ENCODE data around the gene RNF5.

DNA sequence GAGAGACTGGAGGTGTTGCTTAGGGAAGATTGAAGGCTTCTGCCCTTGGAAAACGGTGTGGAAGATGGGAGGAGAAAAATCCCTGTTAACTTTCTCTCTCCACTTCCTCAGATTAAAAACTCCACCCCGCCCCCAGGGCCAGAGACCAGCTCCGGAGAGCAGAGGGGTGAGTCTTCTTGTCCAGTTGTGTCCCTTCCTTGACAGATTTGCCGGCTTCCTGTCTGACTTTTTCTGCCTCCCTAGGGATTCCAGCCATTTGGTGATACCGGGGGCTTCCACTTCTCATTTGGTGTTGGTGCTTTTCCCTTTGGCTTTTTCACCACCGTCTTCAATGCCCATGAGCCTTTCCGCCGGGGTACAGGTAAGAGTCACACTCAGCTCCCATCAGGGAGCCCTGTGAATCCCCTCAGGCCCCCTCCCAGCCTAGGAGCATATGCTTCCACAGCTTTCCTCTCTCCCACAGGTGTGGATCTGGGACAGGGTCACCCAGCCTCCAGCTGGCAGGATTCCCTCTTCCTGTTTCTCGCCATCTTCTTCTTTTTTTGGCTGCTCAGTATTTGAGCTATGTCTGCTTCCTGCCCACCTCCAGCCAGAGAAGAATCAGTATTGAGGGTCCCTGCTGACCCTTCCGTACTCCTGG is 1.7 kb downstream of the RNF5 start:
- TF ChIP-seq POLR2A (IDR thresholded peaks at IDR 0.05; ENCODE audit: low read depth, low read length) (no peak), POLR2AphosphoS5 (IDR thresholded peaks at IDR 0.05; ENCODE audit: low read depth, low read length) (no peak), TAF1 (IDR thresholded peaks at IDR 0.05; ENCODE audit: borderline replicate concordance, low read depth, low read length) (no peak)

All from GM12892 (cell line).